Karpas-422 (cell line): ENCODE measurements around the gene POLR3GL. TPM values are rescaled to one million over a fixed set of nuclear protein-coding genes. Genes with fewer than 3 reads are reported as not detected.

Experiments used
- DNase-seq: peaks from one replicate; pipeline ENCODE4 v3.0.0-alpha.2; 2015
- H2AFZ ChIP-seq: fragments of 200-600 bp; sonication (generic); 2 replicates; pipeline ENCODE4 v1.6.1; 2014; ENCODE audit warnings: antibody characterized with exemption, low read length, mixed read lengths
- H3K27ac ChIP-seq: fragments of 200-600 bp; sonication (generic); 2 replicates; pipeline ENCODE4 v1.5.1; 2014; ENCODE audit warnings: mild to moderate bottlenecking, low read length, moderate library complexity
- H3K27me3 ChIP-seq: fragments of 200-600 bp; sonication (generic); 2 replicates; pipeline ENCODE4 v1.6.1; 2014; ENCODE audit warnings: low read length, mixed read lengths
- H3K36me3 ChIP-seq: fragments of 200-600 bp; sonication (generic); 2 replicates; pipeline ENCODE4 v1.6.1; 2014; ENCODE audit warnings: low read length, mixed read lengths; ENCODE audit not compliant: insufficient read depth
- H3K4me1 ChIP-seq: fragments of 200-600 bp; sonication (generic); 2 replicates; pipeline ENCODE4 v1.6.1; 2014; ENCODE audit warnings: mild to moderate bottlenecking, low read length, mixed read lengths
- H3K4me2 ChIP-seq: fragments of 200-600 bp; sonication (generic); 2 replicates; pipeline ENCODE4 v1.6.1; 2014; ENCODE audit warnings: low read length, low read depth, mild to moderate bottlenecking; ENCODE audit not compliant: poor library complexity, severe bottlenecking
- H3K4me3 ChIP-seq: fragments of 200-600 bp; sonication (generic); 2 replicates; pipeline ENCODE4 v1.5.1; 2014; ENCODE audit warnings: mild to moderate bottlenecking, antibody characterized with exemption, low read length, mixed read lengths
- H3K79me2 ChIP-seq: fragments of 200-600 bp; sonication (generic); 2 replicates; pipeline ENCODE4 v1.6.1; 2014; ENCODE audit warnings: mild to moderate bottlenecking, low read length, mixed read lengths
- H3K9ac ChIP-seq: fragments of 200-600 bp; sonication (generic); 2 replicates; pipeline ENCODE4 v1.6.0; 2014; ENCODE audit warnings: low read length
- H3K9me2 ChIP-seq: fragments of 200-600 bp; sonication (generic), shearing (Covaris generic); replicated peaks from 2 replicates; pipeline ENCODE4 v1.6.0; 2014; ENCODE audit warnings: mild to moderate bottlenecking, low read length, moderate library complexity; ENCODE audit not compliant: insufficient read depth
- H3K9me3 ChIP-seq: fragments of 300-700, 200-600 bp; sonication (generic); 2 replicates; pipeline ENCODE4 v1.6.1; 2014; ENCODE audit warnings: low read length, mixed read lengths
- H4K20me1 ChIP-seq: fragments of 200-600 bp; sonication (generic); 2 replicates; pipeline ENCODE4 v1.6.1; 2014; ENCODE audit warnings: mild to moderate bottlenecking, antibody characterized with exemption, low read length, low read depth; ENCODE audit not compliant: insufficient read depth
- total RNA-seq: library from RNA; depleted of rRNA; stranded (reverse); fragments of >200 nt; shearing (Covaris generic); gene quantifications from 2 replicates; pipeline ENCODE4 v1.2.3, GENCODE V29; 2014; ENCODE audit warnings: low replicate concordance

The POLR3GL gene
- total RNA-seq, 1 experiment from 2014 or later: 34.7 TPM

DNA sequence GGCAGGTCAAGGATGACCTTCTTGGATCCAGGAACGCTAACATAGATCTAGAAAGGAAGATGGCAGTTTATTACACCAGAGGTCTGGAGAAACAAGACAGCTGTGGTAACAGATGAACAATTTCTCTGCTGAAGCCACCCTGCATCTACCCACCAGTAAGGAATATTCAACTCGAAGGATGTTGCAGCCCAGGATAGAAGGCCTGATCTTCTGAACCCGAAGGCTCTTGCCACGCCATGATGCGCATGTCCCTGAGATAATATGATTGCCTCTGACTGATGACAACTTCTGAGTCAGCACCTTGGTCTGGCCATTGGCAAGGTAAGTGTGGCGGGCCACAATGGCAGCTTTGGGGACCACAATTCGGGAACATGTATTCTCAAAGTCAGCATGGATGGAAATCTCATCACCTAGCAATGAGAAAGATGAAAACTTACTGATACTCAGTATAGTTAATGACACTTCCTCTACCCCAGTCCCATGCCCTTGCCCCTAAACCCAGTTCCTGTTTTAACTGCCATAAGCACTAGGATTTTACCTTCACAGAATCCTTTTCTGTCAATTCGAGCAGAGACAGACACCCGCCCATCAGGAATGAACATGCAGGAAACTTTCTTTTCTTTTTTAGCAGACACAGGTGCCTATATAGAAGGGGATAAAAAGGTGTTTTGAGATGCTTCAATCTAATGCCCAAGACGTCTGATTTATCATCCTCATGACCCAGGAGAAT lies 30.1 kb downstream of the POLR3GL start:
- Histone ChIP-seq H3K4me2 (peak overlapping the region; percentile 86), H4K20me1 (peaks cover 33% of the 10 kb centered on the region), H3K36me3 (peaks cover 34% of the 10 kb centered on the region), H3K9me3 (no peaks in the 10 kb centered on the region), H3K27me3 (no peaks in the 10 kb centered on the region), H3K9ac (peak overlapping the region; percentile 91), H3K79me2 (peaks cover 14% of the 10 kb centered on the region), H2AFZ (no peak overlapping the region), H3K4me3 (peak overlapping the region; percentile 81), H3K9me2 (no peaks in the 10 kb centered on the region), H3K4me1 (peaks cover 42% of the 10 kb centered on the region), H3K27ac (peak overlapping the region; percentile 94)
- peak; percentile 65 for DNase-seq

DNA sequence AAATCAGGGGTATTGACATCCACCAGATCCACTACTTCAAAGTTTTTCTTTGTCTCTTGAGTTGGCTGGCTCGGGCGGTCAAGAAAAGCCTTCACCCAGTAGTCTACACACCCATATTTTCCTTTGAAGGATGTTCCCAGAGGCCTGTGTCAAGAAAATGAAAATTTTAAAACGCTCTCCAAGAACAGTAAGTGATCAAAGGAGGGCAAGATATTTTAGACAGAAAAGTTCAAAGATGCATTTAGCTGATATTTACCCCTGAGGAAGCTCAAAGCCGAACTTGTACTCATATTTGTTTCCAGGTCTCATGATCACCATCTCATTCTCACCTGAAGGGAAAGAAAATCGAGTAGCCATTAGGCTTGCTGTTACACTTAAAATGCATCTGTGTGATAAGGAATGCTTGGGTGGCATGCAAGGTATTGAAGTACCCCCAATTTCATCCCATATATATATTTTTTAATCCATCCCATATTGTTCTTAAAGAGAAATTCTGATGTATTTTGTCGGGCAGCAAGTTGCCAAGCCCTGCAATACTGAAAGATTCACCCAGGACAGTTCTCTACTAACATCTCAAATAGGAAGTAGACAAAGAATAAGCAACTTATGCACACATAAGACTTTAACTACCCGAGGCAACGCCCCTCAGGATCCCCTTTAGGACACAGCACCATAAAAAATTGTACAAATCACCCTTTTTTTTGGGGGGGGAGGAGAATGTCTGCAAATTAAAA lies 30.8 kb downstream of the POLR3GL start:
- Histone ChIP-seq H3K9ac (peak overlapping the region; percentile 91), H3K4me3 (peak overlapping the region; percentile 81), H3K36me3 (peaks cover 34% of the 10 kb centered on the region), H3K27ac (peak overlapping the region; percentile 94), H3K9me2 (no peaks in the 10 kb centered on the region), H4K20me1 (peaks cover 33% of the 10 kb centered on the region), H3K4me1 (peaks cover 42% of the 10 kb centered on the region), H3K9me3 (no peaks in the 10 kb centered on the region), H3K4me2 (peak overlapping the region; percentile 86), H3K27me3 (no peaks in the 10 kb centered on the region), H2AFZ (no peak overlapping the region), H3K79me2 (peaks cover 14% of the 10 kb centered on the region)
- peak; percentile 64 for DNase-seq

DNA sequence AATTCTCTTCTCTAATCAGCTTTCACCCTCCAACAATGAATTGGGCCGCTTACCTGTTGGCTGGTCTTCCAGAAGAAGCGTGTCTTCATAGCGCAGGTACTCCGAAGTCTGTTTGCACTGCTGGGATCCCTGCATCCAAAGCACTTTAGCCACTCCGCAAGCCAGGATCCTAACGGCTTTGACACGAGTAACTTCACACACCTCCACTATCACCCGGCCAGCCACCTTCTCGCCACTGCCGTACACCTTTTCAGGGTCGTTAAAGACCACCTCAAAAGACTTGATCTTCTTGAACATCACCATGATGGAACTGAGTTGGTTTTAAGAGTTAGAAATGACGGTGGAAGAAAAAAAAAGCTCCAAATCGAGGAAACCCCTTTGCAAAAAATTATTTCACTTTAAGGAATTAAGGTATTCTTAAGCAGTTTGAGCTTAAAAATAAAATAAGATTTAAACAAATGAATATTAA lies 31.5 kb downstream of the POLR3GL start:
- Histone ChIP-seq H3K27me3 (no peaks in the 10 kb centered on the region), H3K9ac (peak overlapping the region; percentile 91)

DNA sequence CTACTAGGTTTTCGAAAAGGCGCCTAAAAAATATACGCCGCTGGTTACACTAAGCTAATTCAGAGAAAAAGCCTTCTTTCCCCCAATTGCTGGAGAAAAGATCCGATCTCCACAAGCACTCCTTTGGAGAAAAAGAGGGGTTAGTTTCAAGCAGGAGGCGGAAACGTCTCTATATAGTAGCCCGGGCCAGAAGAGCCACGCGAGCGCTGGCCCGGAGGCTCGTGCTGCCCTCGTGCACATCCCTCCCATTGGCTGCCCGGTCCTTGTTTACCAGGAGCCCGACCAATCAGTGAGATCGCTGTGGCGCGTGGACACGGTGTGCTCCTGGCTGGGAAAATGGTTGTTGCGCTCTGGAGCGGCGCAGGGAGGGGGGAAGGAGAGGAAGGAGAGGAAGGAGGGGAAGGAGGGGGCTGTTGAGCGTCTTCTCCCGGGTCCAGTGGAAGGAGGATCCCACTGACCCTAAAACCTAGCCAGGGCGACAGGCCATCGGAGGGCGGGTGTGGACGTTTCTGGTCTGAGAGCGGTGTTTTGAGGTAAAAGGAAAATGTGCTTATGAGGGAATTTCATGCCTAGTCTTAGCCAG lies 32.0 kb downstream of the POLR3GL start, which contains the start of gene TXNIP:
Gene TXNIP (minus strand): TSS at position 147 of the 583 bp plus-strand sequence. CDS start 313 bp downstream, outside the sequence.
- peak; percentile 98 for DNase-seq
- H3K9me2 ChIP-seq: no peaks in the 10 kb centered on the region
- peak within 1 kb of the TSS; percentile 86 for H3K4me2 ChIP-seq
- H3K27me3 ChIP-seq: no peaks in the 10 kb centered on the region
- peaks cover 42% of the 10 kb centered on the region for H3K4me1 ChIP-seq
- H3K4me3 ChIP-seq: peak within 1 kb of the TSS; percentile 81
- H3K36me3 ChIP-seq: peaks cover 34% of the 10 kb centered on the region
- peaks cover 33% of the 10 kb centered on the region for H4K20me1 ChIP-seq
- H3K27ac ChIP-seq: peak within 1 kb of the TSS; percentile 94
- no peaks in the 10 kb centered on the region for H3K9me3 ChIP-seq
- H3K79me2 ChIP-seq: peaks cover 14% of the 10 kb centered on the region
- H3K9ac ChIP-seq: peak within 1 kb of the TSS; percentile 91
- H2AFZ ChIP-seq: peak within 1 kb of the TSS; percentile 68

More for the DNA sequence above, 31.5 kb downstream of the POLR3GL start:
- Histone ChIP-seq H3K27ac (peak overlapping the region; percentile 94), H2AFZ (no peak overlapping the region), H3K9me3 (no peaks in the 10 kb centered on the region), H3K79me2 (peaks cover 14% of the 10 kb centered on the region), H3K4me3 (peak overlapping the region; percentile 81), H3K4me1 (peaks cover 42% of the 10 kb centered on the region), H3K4me2 (peak overlapping the region; percentile 86), H4K20me1 (peaks cover 33% of the 10 kb centered on the region), H3K36me3 (peaks cover 34% of the 10 kb centered on the region), H3K9me2 (no peaks in the 10 kb centered on the region)
- DNase-seq: no peak

DNA sequence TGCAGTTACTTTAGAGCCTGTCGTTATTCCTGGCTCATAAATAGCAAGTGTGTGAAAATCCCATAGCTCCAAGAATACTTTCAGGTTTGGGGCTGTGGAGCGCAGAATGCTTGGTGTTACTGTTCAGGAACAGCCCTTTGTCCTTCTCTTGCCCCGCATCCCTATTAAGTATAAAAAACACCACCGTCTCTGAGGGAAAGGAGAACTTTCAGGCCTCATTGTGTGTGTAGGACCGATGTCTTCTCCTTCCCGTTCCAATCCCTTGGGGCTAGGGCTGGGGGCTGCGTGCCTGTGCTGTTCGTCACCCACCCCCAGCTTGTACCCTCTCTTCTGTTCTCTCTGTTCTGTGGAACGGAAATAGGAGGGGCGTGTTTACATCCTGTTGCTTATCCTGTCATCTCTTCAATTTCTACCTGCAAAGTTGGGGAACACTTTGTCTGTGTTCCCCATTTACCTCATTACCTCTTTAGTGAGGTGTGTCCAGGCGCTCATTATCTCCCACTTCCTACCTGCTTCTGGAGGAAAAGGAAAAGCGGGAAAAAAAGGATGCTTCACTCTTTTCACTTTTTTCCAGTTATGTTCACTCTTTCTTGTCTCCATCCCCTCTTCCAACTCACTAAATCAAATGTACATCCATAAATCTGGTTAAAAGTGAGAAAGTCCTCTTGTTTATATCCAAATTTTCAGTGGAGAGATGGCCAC lies 32.7 kb downstream of the POLR3GL start:
- H3K36me3 ChIP-seq: peaks cover 34% of the 10 kb centered on the region
- no peaks in the 10 kb centered on the region for H3K27me3 ChIP-seq
- H3K4me2 ChIP-seq: peak overlapping the region; percentile 86
- no peaks in the 10 kb centered on the region for H3K9me2 ChIP-seq
- H2AFZ ChIP-seq: peak overlapping the region; percentile 68
- peaks cover 33% of the 10 kb centered on the region for H4K20me1 ChIP-seq
- H3K4me1 ChIP-seq: peaks cover 42% of the 10 kb centered on the region
- H3K4me3 ChIP-seq: peak overlapping the region; percentile 81
- DNase-seq: peak; percentile 71
- peak overlapping the region; percentile 91 for H3K9ac ChIP-seq
- H3K79me2 ChIP-seq: peaks cover 14% of the 10 kb centered on the region
- no peaks in the 10 kb centered on the region for H3K9me3 ChIP-seq
- peak overlapping the region; percentile 94 for H3K27ac ChIP-seq

DNA sequence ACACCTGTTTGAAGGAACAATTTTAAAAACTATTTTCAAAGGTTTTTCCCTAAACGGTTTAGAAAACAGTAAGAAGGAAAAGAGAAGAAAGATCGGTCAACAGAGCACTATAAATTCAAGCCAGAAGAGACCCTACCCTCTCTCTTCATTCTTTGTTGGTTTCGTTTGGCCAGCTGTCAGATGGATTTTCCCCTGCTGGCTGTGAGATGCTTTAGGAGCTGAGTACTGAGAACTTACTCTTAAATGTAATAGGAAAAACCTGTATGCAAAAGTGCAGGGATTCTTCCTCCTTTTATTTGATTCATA lies 33.2 kb downstream of the POLR3GL start:
- H3K27me3 ChIP-seq: no peaks in the 10 kb centered on the region
- peak overlapping the region; percentile 91 for H3K9ac ChIP-seq
- peak overlapping the region; percentile 86 for H3K4me2 ChIP-seq
- H3K27ac ChIP-seq: no peak overlapping the region
- peak overlapping the region; percentile 81 for H3K4me3 ChIP-seq
- H3K9me2 ChIP-seq: no peaks in the 10 kb centered on the region
- no peak for DNase-seq
- H3K4me1 ChIP-seq: peaks cover 42% of the 10 kb centered on the region
- peaks cover 32% of the 10 kb centered on the region for H4K20me1 ChIP-seq
- peaks cover 14% of the 10 kb centered on the region for H3K79me2 ChIP-seq
- H3K36me3 ChIP-seq: peaks cover 34% of the 10 kb centered on the region
- H3K9me3 ChIP-seq: no peaks in the 10 kb centered on the region
- peak overlapping the region; percentile 68; the same call in 1 of the 2 replicates for H2AFZ ChIP-seq

DNA sequence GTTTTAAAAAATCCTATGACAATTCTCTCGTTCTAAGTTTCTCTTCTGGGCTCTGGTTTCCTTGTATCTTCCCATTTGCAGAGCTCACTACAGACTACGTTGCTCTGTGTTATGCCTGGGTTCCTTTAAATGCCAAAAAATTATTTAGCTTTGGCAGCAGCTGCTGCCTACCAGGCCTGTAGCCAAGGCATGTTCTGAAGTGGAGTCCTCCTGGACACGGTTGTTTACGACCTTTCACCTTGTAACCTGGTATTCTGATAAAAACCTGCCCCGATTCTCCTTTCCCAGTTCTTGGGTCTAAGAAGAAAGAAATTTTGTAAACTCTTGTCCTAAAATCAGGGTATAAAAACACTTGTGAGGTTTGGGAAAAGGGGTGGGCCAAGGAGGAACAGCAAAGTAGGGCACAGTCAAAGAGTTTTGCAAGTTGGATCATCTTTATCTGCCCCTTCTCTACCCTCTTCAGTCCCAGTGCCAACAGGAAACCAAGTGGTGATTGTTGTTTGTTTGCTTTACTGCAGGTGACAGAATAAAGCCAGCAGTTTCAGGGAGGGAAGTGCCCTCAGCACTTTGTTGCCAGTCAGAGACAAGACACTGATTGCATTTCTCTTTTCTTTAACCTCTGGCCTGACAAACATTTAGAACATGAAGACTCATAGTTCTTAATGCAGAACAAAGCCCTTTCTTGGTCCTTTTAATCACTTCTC lies 35.0 kb downstream of the POLR3GL start:
- no peak overlapping the region for H3K27ac ChIP-seq
- no peak overlapping the region for H3K4me3 ChIP-seq
- no peaks in the 10 kb centered on the region for H3K27me3 ChIP-seq
- no peak overlapping the region for H2AFZ ChIP-seq
- H3K4me1 ChIP-seq: peaks cover 25% of the 10 kb centered on the region
- DNase-seq: no peak
- no peak overlapping the region for H3K9ac ChIP-seq
- peaks cover 16% of the 10 kb centered on the region for H4K20me1 ChIP-seq
- H3K36me3 ChIP-seq: peaks cover 18% of the 10 kb centered on the region
- peaks cover 14% of the 10 kb centered on the region for H3K79me2 ChIP-seq
- H3K9me2 ChIP-seq: no peaks in the 10 kb centered on the region
- no peaks in the 10 kb centered on the region for H3K9me3 ChIP-seq
- H3K4me2 ChIP-seq: no peak overlapping the region
